Gastrocnemius medialis (tissue), 4 donors: ENCODE results near the gene PYGO2.

ENCODE experiments used
- POLR2A ChIP-seq, 2 donors: fragments of 450-650 bp; IDR thresholded peaks; one replicate each; pipeline ENCODE4 v1.6.1; 2017; ENCODE audit warnings: antibody characterized with exemption in 2 of 2, mild to moderate bottlenecking in 2 of 2, moderate library complexity in 2 of 2
- TF ChIP-seq, protein P1 (sequence below), 5 experiments: fragments of 450-650 bp in 3 of 5; fragments of 200-600 bp in 2 of 5; sonication (generic) in 2 of 5; IDR thresholded peaks in 4 of 5; conservative IDR thresholded peaks in 1 of 5; 1 replicate in 4 of 5; 2 replicates in 1 of 5; pipeline ENCODE4 v1.5.1; 2016 to 2019; ENCODE audit warnings: antibody characterized with exemption in 5 of 5, mild to moderate bottlenecking in 3 of 5, moderate library complexity in 3 of 5

GRCh38 chr1:154910851-154911250, 50.7 kb downstream of the PYGO2 start:
- TF ChIP-seq, protein P1, sequence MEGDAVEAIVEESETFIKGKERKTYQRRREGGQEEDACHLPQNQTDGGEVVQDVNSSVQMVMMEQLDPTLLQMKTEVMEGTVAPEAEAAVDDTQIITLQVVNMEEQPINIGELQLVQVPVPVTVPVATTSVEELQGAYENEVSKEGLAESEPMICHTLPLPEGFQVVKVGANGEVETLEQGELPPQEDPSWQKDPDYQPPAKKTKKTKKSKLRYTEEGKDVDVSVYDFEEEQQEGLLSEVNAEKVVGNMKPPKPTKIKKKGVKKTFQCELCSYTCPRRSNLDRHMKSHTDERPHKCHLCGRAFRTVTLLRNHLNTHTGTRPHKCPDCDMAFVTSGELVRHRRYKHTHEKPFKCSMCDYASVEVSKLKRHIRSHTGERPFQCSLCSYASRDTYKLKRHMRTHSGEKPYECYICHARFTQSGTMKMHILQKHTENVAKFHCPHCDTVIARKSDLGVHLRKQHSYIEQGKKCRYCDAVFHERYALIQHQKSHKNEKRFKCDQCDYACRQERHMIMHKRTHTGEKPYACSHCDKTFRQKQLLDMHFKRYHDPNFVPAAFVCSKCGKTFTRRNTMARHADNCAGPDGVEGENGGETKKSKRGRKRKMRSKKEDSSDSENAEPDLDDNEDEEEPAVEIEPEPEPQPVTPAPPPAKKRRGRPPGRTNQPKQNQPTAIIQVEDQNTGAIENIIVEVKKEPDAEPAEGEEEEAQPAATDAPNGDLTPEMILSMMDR (IDR thresholded peaks at IDR 0.05 in 4 of 5, conservative IDR thresholded peaks at IDR 0.05 in 1 of 5) = no peak
- TF ChIP-seq POLR2A (IDR thresholded peaks at IDR 0.05) = no peak
